Measurements from ENCODE around the gene TMCC1. TPM values are rescaled to one million over a fixed set of nuclear protein-coding genes. Genes with fewer than 3 reads are reported as not detected.
A peak's percentile ranks its signal among the peaks of the same experiment; 100 is the strongest.
"Not testable (repeated sequence)": the region's sequence is repeated elsewhere in the genome, so short reads cannot be mapped to it uniquely, and the experiment has no call there.

The TMCC1 gene
- total RNA-seq, 1 donor from 2014 or later = 91.6 TPM

GRCh38 chr3:129769616-129770015, 123.9 kb downstream of the TMCC1 start:
- no peak for DNase-seq

DNA sequence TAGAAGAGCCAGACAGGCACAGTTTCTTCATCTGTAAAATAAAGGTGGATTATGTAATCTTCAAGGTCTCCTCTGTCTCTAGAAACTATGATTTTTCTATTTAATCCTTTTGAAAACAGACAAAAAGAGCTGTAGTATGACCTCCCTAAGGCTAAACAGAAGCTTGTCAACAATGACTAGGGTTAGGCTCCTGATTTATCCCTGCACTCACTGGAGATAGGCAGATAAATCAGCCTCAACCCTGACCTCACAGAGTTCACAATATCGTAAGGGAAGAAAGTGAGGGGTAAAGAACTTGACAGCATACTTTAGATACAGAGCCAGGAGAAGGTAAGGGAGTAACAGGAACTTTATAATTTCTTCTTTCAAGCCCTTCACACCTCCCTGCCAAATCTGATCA, 124.8 kb downstream of the TMCC1 start:
- no peak for DNase-seq

DNA sequence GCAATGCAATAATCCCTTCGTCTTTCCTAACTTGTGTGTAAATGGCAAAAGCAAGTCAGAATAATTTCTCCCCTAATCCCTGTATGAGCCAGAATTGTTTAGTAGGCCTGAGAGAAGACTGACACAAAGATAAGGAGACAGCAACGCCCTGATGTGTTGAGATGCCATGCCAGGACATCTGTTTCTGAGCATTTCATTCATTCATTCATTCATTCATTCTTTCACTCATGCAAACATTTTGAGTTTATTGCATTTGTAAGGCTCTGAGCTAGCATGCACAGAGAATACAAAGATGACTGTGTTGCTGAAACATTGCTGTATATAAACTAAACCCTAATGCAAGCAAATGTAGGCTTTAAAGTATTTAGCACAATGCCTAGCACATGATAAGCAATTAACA, 127.4 kb downstream of the TMCC1 start:
- DNase-seq = no peak

GRCh38 chr3:129764090-129764489, 129.4 kb downstream of the TMCC1 start:
- DNase-seq = no peak

DNA sequence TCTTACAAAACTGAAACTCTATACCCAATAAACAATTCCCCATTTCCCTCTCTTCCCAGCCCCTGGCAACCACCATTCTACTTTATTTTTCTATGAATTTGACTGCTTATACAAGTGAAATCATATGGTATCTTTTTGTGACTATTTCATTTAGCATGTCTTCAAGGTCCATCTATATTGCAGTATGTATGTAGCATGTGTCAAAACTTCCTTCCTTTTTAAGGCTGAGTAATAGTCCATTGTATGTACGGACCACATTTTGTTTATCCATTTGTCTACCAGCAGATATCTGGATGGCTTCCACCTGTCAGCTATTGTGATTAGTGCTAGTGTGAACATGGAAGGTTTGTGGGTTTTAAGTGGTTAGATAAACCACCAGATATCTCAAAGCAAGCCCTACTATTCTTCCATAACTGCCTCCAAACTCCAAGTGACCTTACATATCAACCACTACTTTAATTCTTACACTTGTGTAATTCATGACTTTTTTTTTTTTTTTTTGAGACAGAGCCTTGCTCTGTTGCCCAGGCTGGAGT, 134.7 kb downstream of the TMCC1 start:
- no peak for DNase-seq

DNA sequence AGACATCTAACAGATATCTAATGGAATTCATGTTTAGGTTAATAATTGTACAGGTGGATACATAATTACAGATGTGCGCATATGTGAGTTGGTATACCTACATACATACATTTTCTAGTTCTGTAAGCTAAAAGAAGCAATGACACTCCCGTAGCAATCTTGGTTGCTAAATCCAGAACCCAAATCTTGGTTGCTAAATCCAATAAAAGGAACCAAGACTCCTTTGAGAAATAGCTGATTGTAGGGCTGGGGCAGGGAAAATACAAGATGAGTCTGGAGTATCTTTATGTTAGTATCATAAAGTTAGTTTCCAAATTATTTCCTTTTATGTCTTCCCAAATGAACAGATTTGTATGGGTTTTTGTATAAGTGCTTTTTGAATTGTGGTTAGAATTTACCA, 135.2 kb downstream of the TMCC1 start:
- no peak for DNase-seq

- DNase-seq = no peak
Measured at GRCh38 chr3:129756871-129757270, 136.6 kb downstream of the TMCC1 start.

DNA sequence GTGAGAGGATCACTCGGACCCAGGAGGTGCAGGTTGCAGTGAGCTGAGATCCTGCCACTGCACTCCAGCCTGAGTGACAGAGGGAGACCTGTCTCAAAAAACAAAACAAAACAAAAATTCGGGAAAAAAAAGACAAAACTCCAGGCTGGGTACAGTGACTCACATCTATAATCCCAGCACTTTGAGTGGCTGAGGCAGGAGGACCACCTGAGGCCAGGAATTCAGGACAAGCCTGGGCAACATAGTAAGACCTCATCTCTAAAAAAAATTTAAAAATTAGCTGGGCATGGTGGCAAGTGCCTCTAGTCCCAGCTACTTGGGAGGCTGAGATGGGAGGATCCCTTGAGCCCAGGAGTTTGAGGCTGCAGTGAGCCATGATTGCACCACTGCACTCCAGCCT, 142.4 kb downstream of the TMCC1 start:
- DNase-seq = not testable (repeated sequence)

DNA sequence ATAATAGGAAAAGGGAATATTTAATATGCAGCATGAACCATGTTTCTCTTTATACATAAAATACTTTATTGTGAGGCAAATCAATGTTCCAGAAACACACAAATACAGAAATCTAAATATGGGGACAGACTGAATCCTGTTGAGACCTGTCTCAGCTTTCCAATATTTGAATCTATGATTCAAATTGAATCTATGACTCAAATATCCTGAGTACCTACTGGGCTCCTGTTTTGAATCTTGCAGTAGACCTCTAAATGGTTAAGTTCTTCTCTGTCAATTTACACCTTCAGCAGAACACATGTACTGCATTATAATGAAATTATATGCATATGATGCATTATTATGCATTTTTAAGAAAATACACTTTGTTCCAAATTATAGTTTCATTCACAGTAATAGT, 143.8 kb downstream of the TMCC1 start:
- no peak for DNase-seq

DNA sequence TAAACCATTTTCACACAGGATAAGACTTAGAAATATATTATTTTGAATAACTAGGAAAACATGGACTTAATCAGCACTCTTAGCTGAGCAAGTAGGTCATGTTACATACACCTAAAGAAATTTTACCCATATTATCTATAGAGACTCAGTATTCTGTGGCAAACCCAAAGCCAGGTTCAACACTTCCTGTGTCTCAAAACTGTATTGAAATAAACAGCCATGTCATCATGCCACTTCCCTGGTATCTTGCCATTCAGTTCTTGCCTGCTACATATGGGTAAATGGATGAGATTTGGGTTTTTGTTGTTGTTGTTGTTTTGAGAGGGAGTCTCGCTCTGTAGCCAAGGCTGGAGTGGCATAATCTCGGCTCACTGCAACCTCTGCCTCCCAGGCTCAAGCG, 145.5 kb downstream of the TMCC1 start:
- DNase-seq = no peak

DNA sequence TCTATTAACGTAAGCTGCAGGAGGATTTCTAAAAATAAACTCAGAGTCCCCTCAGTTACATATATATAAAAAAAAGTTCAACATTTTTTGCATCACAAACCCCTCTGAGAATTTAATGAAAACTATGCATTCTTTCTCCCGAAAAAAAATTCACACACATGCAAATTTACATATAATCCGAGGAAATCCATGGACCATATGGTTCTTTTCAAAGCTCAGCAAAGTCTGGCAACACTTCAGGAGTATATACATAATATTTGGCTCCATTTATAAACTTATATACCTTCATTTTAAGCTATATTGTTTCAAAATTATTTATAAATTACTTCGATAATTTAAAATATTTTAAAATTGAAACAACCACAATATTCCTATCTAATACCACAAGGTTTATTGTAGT, 146.4 kb downstream of the TMCC1 start:
- DNase-seq = no peak

- DNase-seq = no peak
Measured at GRCh38 chr3:129746629-129747028, 146.9 kb downstream of the TMCC1 start.

GRCh38 chr3:129745253-129745652, 148.3 kb downstream of the TMCC1 start:
- DNase-seq = peak; percentile 38

- no peak for DNase-seq
Measured at GRCh38 chr3:129741794-129742193, 151.7 kb downstream of the TMCC1 start.

GRCh38 chr3:129740090-129740489, 153.4 kb downstream of the TMCC1 start:
- DNase-seq = no peak

DNA sequence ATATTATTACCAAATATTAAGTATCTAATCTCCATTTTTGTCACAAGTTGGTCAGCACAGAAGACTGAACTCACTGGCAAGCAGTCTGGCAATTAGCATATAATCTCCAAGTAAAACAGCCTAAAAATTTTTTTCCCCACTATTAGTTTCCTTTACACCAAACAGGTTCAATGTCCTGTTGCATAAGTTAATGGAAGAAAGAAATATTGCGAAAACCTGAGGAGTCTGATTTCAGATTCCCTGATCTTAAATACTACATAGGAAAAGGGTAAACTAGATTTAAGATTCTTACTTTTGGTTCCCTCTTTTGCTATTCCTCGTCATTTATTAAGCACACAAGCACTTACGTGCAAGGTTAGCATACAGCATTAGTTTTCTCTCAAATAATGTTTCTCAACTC, 153.9 kb downstream of the TMCC1 start:
- no peak for DNase-seq

DNA sequence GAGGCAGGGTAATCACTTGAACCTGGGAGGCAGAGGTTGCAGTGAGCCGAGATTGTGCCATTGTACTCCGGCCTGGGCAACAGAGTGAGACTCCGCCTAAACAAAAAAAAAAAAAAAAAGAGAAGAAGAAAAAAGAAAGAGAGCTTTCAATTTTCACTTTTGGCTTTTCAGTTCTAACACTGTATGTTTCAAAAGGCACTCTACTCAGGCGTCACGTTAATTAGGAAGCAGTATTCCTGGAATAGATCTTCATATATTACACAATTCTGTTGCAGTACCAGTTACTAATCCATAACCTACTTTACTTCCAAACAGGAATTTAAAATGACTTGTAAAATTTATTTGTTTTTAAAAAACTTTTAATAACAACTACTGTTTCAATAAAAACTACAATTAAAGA, 155.3 kb downstream of the TMCC1 start:
- DNase-seq = no peak

DNA sequence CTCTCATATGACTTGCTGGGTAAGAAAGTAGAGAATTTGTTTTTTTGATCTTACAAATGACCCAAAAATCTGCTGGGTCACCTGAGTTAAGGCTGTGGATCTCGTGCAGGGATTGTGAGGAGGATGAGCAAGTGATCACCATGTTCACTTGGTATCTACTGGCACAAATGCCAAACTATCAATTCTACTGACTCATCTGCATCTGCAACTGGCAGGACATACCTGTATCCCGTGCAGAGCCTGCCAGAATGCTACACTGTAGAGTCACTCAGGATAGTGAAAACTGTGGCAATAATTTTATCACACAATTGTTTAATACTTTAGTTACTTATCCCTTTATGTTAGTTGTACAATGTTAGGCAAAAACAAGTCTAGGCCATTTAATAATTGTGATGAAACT, 157.4 kb downstream of the TMCC1 start:
- DNase-seq = no peak

DNA sequence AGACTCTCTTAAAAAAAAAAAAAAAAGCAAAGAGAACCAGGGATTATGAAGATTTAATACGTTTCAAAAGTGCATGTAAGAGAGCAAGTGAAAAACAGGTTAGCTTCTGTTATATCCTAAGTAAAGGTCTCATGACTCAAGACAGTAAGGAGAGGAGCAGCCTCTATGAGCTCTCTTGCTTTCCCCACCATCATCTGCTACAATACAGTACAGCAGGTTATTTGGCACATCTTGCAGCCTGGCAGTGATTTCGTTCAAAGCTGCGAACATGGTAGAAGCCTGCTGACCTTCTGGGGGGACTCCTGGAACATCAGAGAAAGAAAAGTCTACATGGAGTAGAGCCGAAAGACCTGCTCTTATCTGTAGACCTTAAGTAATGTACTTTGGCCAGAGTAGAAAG, 157.9 kb downstream of the TMCC1 start:
- no peak for DNase-seq

- DNase-seq = no peak
Measured at GRCh38 chr3:129734449-129734848, 159.1 kb downstream of the TMCC1 start.

DNA sequence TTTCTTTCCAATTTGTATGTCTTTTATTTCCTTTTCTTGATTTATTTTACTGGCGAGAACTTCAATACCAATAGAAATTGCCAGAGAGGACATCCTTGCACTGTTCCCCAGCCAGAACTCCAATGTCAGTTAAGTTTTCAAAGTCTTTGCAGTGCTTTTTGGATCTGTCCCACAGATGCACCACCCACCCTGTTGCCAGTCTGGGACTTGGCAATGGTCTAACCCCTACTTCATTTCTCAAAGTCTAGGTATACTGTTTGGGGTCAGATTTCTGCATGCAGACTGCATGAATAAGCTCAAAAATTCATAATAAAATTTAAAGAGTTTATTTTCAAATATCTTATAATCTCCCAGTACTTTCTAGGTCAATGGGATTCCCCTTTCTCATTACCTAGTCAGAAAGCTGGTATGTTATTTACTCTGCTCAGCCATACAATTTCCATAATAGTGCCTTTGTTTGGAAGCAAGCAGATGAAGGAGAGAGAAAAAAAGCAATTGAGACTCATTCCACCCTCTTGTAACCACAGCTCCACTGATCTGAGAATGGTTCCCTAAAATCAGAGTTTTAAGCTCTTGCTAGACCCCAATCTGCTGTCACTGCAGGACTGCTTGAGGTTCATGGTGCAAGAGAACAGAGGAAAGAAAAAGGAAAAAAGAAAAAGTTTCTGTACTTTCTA, 161.2 kb downstream of the TMCC1 start:
- DNase-seq = no peak

- DNase-seq = no peak
Measured at GRCh38 chr3:129727707-129728106, 165.8 kb downstream of the TMCC1 start.

GRCh38 chr3:129723558-129724324, 169.8 kb downstream of the TMCC1 start:
- DNase-seq = no peak

GRCh38 chr3:129722527-129722926, 171.0 kb downstream of the TMCC1 start:
- DNase-seq = no peak

All from occipital lobe (tissue), 2 donors.